Activated CD4-positive, alpha-beta T cell treated with anti-CD3 and anti-CD28 coated beads for 36 hours (primary cell): ENCODE data around the gene CASP1. TPM values are rescaled to one million over a fixed set of nuclear protein-coding genes. Genes with fewer than 3 reads are reported as not detected.
A peak's percentile ranks its signal among the peaks of the same experiment; 100 is the strongest.
"Not testable (repeated sequence)": the region's sequence is repeated elsewhere in the genome, so short reads cannot be mapped to it uniquely, and the experiment has no call there.

Experiments
- ATAC-seq: fragments of 200-7000 bp; cut with Tn5 transposase; one replicate; pipeline ENCODE4 v1.10.0; 2021; ENCODE audit warnings: mild to moderate bottlenecking, moderate library complexity
- CTCF ChIA-PET: fragments of 350-600 bp; sonication (Branson Sonifier 250); formaldehyde crosslinking; loops from one replicate; lab custom pipeline; 2021; ENCODE audit warnings: antibody characterized with exemption; lab: Charles Lee
- POLR2A ChIA-PET: fragments of 350-600 bp; sonication (Branson Sonifier 250); formaldehyde crosslinking; loops from one replicate; lab custom pipeline; 2021; ENCODE audit warnings: antibody characterized with exemption, inconsistent platforms; lab: Charles Lee
- DNase-seq: peaks from one replicate; pipeline ENCODE4 v3.0.0-alpha.2; 2020
- H3K27ac Mint-ChIP-seq: one replicate; pipeline ENCODE4 v1.8.0; 2021; ENCODE audit warnings: mixed read lengths
- H3K27me3 Mint-ChIP-seq: one replicate; pipeline ENCODE4 v1.8.0; 2021; ENCODE audit warnings: mixed read lengths
- H3K36me3 Mint-ChIP-seq: one replicate; pipeline ENCODE4 v1.8.0; 2021; ENCODE audit warnings: low read depth, mixed read lengths
- H3K4me1 Mint-ChIP-seq: one replicate; pipeline ENCODE4 v1.8.0; 2021; ENCODE audit warnings: mixed read lengths
- H3K4me3 Mint-ChIP-seq: one replicate; pipeline ENCODE4 v1.8.0; 2021; ENCODE audit warnings: mild to moderate bottlenecking, moderate library complexity, mixed read lengths
- H3K9me3 Mint-ChIP-seq: one replicate; pipeline ENCODE4 v1.8.0; 2021; ENCODE audit warnings: low read depth, mixed read lengths
- intact Hi-C, 2 experiments: fragments of 100-400 bp; cut with DNase I in 1 of 2; cut with micrococcal nuclease in 1 of 2; formaldehyde crosslinking; loops; one replicate each; pipeline versions ENCODE4 v1.14.2 to v1.15.1; 2022 to 2024; cut with DNase I, micrococcal nuclease
- total RNA-seq, 2 experiments: library from RNA; stranded (reverse); gene quantifications; one replicate each; pipeline ENCODE4 v1.2.3, GENCODE V29; 2021

Gene CASP1
- total RNA-seq = 10 to 100 TPM; 23.7 to 33.4 TPM

DNA sequence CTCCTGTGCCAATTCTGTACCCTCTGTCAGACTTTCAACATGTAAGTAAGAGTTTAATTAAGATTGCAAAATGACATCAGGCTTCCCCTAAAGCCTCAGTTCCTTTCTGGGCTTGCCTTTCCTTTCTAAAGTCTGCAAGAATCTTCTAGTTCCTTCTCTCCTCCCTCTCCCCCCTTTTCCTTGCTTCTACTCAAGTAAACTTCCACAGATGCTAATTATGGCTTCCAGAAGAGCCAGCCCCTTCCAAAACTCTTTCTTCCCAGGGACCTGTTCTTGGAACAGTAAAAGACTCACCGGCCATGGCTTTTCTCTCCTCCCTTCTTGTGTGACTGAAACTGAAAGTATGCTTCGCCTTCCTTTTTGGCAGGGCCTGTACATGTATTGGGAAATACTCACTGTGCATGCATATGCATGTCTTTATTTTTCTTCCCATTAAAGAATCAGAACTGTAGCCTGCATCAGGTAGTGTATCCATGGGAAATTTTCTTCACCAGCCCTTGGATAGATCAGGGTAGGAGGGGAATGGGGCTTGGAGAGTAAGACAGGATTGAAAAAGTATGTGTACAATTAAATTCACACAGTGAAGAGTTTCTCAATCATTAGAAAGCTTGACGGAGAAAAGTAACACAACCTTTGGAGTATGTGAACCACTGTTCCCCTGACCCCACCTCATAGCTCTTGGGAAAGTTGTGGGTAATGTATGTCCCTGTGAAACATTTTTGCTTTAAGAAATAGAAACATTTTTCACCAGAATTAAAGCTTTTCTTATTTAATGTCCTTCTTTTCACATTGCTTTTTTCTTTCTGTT is at the start of gene CASP1:
CASP1 (minus strand) TSS at position 332 of the 808 bp plus-strand sequence; CDS start at position 301, 31 bp downstream.
- Mint-ChIP-seq H3K27me3 (no peaks in the 10 kb centered on the region), H3K4me3 (peak within 1 kb of the TSS; percentile 75), H3K27ac (peak within 1 kb of the TSS; percentile 95), H3K9me3 (no peaks in the 10 kb centered on the region), H3K36me3 (peaks cover 23% of the 10 kb centered on the region), H3K4me1 (peaks cover 49% of the 10 kb centered on the region)
- CTCF ChIA-PET = no interaction called here
- intact Hi-C loops = loop anchor here in 1 of 2 experiments (1.0 kb wide), 1 partner anchor 9 kb away; no protein-coding TSS in a partner anchor
- ATAC-seq = peak; percentile 79
- POLR2A ChIA-PET = no interaction called here
- peak; percentile 44 for DNase-seq

- H3K27me3 Mint-ChIP-seq = peaks cover 13% of the 10 kb centered on the region
- no peaks in the 10 kb centered on the region for H3K9me3 Mint-ChIP-seq
- no peak for ATAC-seq
These were observed 46.6 kb upstream of the CASP1 start for GRCh38 chr11:105081412-105082150.

DNA sequence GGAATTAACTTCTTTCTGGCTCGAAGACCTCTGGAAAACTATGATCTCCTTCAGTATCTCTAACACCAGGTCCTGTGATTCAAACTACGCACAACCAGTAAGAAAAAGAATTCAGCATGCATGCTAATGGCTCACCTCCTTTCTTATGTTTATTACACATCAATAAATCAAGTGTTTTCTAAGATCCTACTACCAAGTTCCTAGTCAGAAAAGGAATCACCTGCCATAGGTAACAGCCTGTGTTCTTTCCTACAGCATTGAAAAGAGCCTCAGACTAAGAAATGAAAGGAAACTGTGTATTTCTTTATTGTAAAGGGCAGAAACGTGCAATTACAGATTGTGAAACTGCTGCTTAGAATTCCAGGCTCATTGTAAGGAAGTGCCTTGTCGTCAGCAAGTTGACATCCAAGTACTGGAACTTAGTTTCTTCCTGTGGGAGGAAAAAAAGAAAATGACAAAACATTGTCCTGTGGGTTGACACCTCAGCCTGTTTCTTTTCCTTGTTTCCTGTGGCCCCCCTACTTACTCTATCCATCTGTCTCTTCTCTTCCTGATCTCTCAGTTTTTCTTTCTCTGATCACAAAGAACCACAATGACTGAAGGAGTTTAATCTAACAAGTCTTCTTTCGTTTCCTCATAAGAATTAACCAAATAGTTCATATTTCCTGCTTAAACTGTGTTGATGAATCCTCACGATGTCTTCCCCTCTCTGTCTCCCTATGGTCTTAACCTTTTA is 45.4 kb upstream of the CASP1 start:
- H3K4me3 Mint-ChIP-seq, H3K27me3 Mint-ChIP-seq, intact Hi-C loops, ATAC-seq, POLR2A ChIA-PET, CTCF ChIA-PET, DNase-seq, H3K27ac Mint-ChIP-seq, H3K9me3 Mint-ChIP-seq, H3K36me3 Mint-ChIP-seq: not testable (repeated sequence)
- peaks cover 25% of the 10 kb centered on the region for H3K4me1 Mint-ChIP-seq

More at GRCh38 chr11:105081412-105082150, 46.6 kb upstream of the CASP1 start:
- no peak overlapping the region for H3K4me3 Mint-ChIP-seq
- no peak for DNase-seq
- no peak overlapping the region for H3K27ac Mint-ChIP-seq
- intact Hi-C loops = no loop called here
- ChIA-PET CTCF (no interaction called here), POLR2A (no interaction called here)
- no peaks in the 10 kb centered on the region for H3K36me3 Mint-ChIP-seq
- peaks cover 25% of the 10 kb centered on the region for H3K4me1 Mint-ChIP-seq

DNA sequence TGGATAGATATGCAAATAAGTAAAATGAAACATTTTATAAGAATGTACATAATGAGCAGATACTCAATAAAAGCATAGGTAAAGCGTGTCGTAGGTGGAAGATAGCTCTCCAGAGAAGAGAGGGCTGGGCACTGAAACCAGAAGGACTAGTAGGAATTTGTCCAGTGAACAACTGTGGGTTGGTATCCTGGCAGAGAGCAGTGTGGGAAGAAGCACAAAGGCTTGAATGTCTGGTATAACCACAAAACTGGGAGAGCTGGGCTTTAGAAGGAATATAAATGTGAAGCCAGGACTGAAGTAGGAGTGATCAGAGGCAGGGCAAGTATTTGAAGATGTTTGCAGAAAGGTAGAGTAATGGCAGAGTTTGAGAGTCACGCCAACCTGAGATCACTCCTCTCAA is 43.3 kb upstream of the CASP1 start:
- Mint-ChIP-seq H3K27ac (no peak overlapping the region), H3K9me3 (no peaks in the 10 kb centered on the region), H3K27me3 (peaks cover 7% of the 10 kb centered on the region), H3K4me3 (no peak overlapping the region), H3K36me3 (no peaks in the 10 kb centered on the region), H3K4me1 (peaks cover 25% of the 10 kb centered on the region)
- DNase-seq = no peak
- ChIA-PET POLR2A (no interaction called here), CTCF (no interaction called here)
- intact Hi-C loops = loop anchor here in 1 of 2 experiments (5.0 kb wide), 1 partner anchor 171 kb away; no protein-coding TSS in a partner anchor
- ATAC-seq = no peak

DNA sequence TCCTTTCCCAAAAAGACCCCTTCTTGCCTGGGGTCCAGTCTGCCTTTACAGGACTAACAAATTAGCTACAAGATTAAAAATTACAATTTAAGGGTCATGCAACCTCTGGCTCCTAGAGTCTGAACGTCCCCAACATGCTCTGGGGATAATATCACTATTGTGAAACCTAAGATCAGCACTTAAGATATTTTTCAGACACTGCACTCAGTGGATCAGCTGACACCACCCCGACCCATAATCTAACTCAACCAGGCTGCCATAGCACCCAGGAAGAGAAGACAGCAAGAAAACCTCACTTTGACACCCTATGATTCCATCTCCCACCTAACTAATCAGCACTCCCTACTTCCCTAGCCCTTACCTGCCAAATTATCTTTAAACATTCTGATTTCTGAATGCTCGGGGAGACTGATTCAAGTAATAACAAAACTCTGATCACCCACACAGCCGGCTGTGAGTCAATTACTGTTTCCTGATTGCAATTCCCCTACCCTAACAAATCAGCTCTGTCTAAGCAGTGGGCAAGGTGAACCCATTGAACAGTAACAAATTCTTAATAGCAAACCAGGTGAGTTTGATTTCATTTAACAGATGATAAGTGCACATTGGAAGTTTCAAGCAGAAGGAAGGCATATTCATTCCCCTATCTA is 42.3 kb upstream of the CASP1 start:
- H3K27me3 Mint-ChIP-seq, H3K36me3 Mint-ChIP-seq, H3K27ac Mint-ChIP-seq, CTCF ChIA-PET, H3K9me3 Mint-ChIP-seq, H3K4me3 Mint-ChIP-seq: not testable (repeated sequence)
- H3K4me1 Mint-ChIP-seq = peaks cover 25% of the 10 kb centered on the region
- ATAC-seq = peak; percentile 89
- peak; percentile 64 for DNase-seq
- POLR2A ChIA-PET = interaction anchor here (0.6 kb wide), 1 partner anchor 188 kb away, joined by 3 read pairs; no protein-coding TSS in a partner anchor
- intact Hi-C loops = loop anchor here in 1 of 2 experiments (5.0 kb wide), 1 partner anchor 170 kb away; no protein-coding TSS in a partner anchor

DNA sequence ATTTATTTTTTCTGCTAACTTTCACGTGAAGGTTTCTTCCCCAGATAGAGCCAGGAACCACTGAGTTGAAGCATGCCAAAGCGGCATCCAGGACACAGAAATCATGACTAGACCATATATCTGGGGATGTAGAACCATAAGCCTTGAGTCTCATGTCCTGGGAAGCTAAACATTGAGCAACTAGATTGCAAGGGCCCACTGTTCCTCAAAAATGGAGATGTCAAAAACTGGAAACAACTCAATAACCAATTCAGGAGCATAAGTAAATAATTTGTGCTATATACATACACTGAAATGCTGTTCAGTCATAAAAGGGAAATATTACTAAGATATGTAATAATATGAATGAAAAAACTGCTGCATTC is 39.2 kb upstream of the CASP1 start:
- intact Hi-C loops = no loop called here
- no peak for ATAC-seq

DNA sequence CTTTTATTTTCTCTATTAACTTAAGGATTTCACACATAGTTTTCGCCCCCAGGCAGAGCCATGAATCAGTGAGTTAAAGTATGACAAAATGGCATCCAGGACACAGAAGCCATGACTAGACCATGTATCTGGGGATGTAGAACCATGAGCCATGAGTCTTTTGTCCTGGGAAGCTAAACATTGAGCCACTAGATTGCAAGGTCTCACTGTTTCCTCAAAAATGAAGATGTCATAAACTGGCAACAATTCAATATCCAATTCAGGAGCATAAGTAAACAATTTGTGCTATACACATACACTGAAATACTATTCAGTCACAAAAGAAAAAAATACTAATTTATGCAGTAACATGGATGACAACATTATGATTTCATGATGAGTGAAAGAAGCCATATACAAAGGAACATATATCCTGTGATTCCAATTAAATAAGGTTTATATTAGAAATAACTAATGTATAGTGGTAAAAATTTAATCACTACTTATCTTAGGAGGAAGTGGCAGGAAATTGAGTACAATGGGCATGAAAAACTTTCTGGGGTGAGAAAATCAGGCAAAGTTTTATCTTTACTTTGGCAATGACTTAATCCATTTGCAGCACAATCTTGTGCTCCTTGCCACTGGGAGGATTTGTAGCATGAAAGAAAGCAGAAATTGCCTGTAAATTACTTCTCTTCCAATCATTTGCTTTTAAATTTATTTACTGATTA is 38.7 kb upstream of the CASP1 start:
- DNase-seq (no peak), ATAC-seq (no peak)
- no peaks in the 10 kb centered on the region for H3K9me3 Mint-ChIP-seq
- CTCF ChIA-PET = no interaction called here
- H3K27ac Mint-ChIP-seq = no peak overlapping the region
- peaks cover 3% of the 10 kb centered on the region for H3K27me3 Mint-ChIP-seq
- POLR2A ChIA-PET = no interaction called here
- intact Hi-C loops = no loop called here
- no peaks in the 10 kb centered on the region for H3K36me3 Mint-ChIP-seq
- peaks cover 26% of the 10 kb centered on the region for H3K4me1 Mint-ChIP-seq
- H3K4me3 Mint-ChIP-seq = no peak overlapping the region

More for the DNA sequence above, 39.2 kb upstream of the CASP1 start:
- H3K27me3 Mint-ChIP-seq = peaks cover 3% of the 10 kb centered on the region
- H3K36me3 Mint-ChIP-seq = no peaks in the 10 kb centered on the region
- peaks cover 26% of the 10 kb centered on the region for H3K4me1 Mint-ChIP-seq
- CTCF ChIA-PET = no interaction called here
- POLR2A ChIA-PET = no interaction called here
- no peak overlapping the region for H3K27ac Mint-ChIP-seq
- H3K4me3 Mint-ChIP-seq = no peak overlapping the region
- no peaks in the 10 kb centered on the region for H3K9me3 Mint-ChIP-seq
- no peak for DNase-seq

DNA sequence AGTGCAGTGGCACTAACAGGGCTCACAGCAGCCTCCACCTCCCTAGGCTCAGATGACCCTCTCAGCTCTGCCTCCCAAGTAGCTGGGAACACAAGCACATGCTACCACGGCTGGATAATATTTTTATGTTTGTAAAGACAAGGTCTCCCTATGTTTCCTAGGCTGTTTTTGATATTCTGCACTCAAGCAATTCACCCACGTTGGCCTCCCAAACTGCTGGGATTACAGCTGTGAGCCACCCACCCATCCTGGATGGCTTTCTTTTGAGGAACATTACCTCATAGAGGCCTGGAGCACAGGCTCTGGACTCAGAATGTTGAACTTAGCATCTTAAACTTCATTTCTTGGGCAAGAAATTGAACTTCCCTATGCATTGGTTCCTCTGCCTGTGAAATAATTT is 37.1 kb upstream of the CASP1 start:
- POLR2A ChIA-PET = not testable (repeated sequence)

DNA sequence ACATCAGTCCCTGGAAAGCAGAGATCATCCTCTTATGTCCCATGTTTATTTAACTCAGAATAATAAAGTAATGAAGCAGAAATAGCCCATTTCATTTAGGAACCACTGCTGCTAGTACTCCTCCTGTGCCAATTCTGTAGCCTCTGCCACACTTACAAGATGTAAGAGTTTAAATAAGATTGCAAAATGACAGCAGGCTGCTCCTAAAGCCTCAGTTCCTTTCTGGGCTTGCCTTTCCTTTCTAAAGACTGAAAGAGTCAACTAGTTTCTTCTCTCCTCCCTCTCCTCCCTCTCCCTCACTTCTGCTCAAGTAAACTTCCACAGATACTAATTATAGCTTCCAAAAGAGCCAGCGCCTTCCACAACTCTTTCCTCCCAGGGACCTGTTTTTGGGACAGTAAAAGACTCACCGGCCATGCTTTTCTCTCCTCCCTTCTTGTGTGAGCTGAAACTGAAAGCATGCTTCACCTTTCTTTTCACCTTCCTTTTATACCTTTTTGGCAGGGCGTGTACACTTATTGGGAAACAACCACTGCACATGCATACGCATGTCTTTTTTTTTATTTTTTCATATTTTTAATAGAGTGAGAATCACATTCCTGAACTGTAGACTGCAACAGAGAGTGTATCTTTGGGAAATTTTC is 36.3 kb upstream of the CASP1 start:
- no peaks in the 10 kb centered on the region for H3K9me3 Mint-ChIP-seq
- ATAC-seq = peak; percentile 44
- POLR2A ChIA-PET = no interaction called here
- DNase-seq = no peak
- no peaks in the 10 kb centered on the region for H3K36me3 Mint-ChIP-seq
- intact Hi-C loops = no loop called here
- H3K4me3 Mint-ChIP-seq = peak overlapping the region; percentile 59
- H3K4me1 Mint-ChIP-seq = peaks cover 16% of the 10 kb centered on the region
- peak overlapping the region; percentile 72 for H3K27ac Mint-ChIP-seq
- CTCF ChIA-PET = no interaction called here
- no peaks in the 10 kb centered on the region for H3K27me3 Mint-ChIP-seq

More for the DNA sequence above, 37.1 kb upstream of the CASP1 start:
- ATAC-seq, H3K9me3 Mint-ChIP-seq, H3K27ac Mint-ChIP-seq, CTCF ChIA-PET, H3K27me3 Mint-ChIP-seq, H3K4me3 Mint-ChIP-seq, H3K36me3 Mint-ChIP-seq, DNase-seq, intact Hi-C loops: not testable (repeated sequence)
- peaks cover 21% of the 10 kb centered on the region for H3K4me1 Mint-ChIP-seq

GRCh38 chr11:105070306-105070705 is 35.4 kb upstream of the CASP1 start:
- ChIA-PET CTCF (no interaction called here), POLR2A (no interaction called here)
- Mint-ChIP-seq H3K4me1 (peaks cover 18% of the 10 kb centered on the region), H3K27ac (peak overlapping the region; percentile 51), H3K36me3 (no peaks in the 10 kb centered on the region), H3K4me3 (peak overlapping the region; percentile 59), H3K9me3 (no peaks in the 10 kb centered on the region), H3K27me3 (no peaks in the 10 kb centered on the region)
- ATAC-seq (peak; percentile 19), DNase-seq (no peak)
- intact Hi-C loops = no loop called here
